K562 (cell line): Measurements from ENCODE around the gene FAHD2A. TPM values are rescaled to one million over a fixed set of nuclear protein-coding genes. Genes with fewer than 3 reads are reported as not detected.

Experiments
- ATAC-seq: fragments of 200-7000 bp; cut with Tn5 transposase; 3 replicates; pipeline ENCODE4 v1.9.1; 2020; ENCODE audit warnings: moderate library complexity
- BruUV-seq: library from RNA; stranded (reverse); fragments of 400-500 nt; replicated peaks from 2 replicates; lab custom pipeline; 2021; lab: Mats Ljungman, UMichigan
- CTCF ChIA-PET: fragments of 300-600 bp; formaldehyde crosslinking; extraction: SDS; loops from one replicate; lab custom pipeline; 2021; ENCODE audit warnings: low intra/inter-chr PET ratio; lab: Yijun Ruan, JAX
- POLR2A ChIA-PET: fragments of 300-600, 350-650 bp; sonication (Branson Sonifier 250); formaldehyde crosslinking; extraction: SDS; loops from one replicate; lab custom pipeline; 2021; ENCODE audit warnings: antibody characterized with exemption, inconsistent platforms; lab: Yijun Ruan, JAX
- DNase-seq, 4 experiments: peaks; one replicate each; pipeline versions ENCODE4 v3.0.0 to v3.0.0-alpha.2; 2011 to 2018; ENCODE audit warnings: low spot score in 3 of 4, mixed read lengths in 3 of 4; ENCODE audit errors: extremely low read depth in 1 of 4
- FAIRE-seq: peaks from 2 replicates; lab custom pipeline; 2011; peaks lifted over from hg19 to GRCh38; lab: Jason Lieb, UNC
- H2AFZ ChIP-seq: 2 replicates; pipeline ENCODE4 v1.6.0; 2011; ENCODE audit warnings: low read depth, low read length, control low read depth, inconsistent platforms
- H3K27ac ChIP-seq: fragments of 200-600 bp; 3 replicates; pipeline ENCODE4 v1.8.0; 2011; ENCODE audit warnings: low read depth, mild to moderate bottlenecking, control low read depth, inconsistent platforms, low read length, moderate library complexity, mixed read lengths; ENCODE audit errors: extremely low read depth
- H3K27me3 ChIP-seq, 2 experiments: fragments of 300-600 bp in 1 of 2; 2 replicates in 1 of 2; 3 replicates in 1 of 2; pipeline versions ENCODE4 v1.6.0 to v1.8.0; 2011; ENCODE audit warnings: inconsistent platforms in 2 of 2, low read length in 2 of 2, mild to moderate bottlenecking in 1 of 2, mixed read lengths in 1 of 2, moderate library complexity in 1 of 2; ENCODE audit not compliant: control insufficient read depth in 2 of 2, insufficient read depth in 2 of 2
- H3K36me3 ChIP-seq: fragments of 300-600 bp; 3 replicates; pipeline ENCODE4 v1.8.0; 2011; ENCODE audit warnings: mild to moderate bottlenecking, low read length, inconsistent platforms; ENCODE audit not compliant: control insufficient read depth, insufficient read depth
- H3K4me1 ChIP-seq, 2 experiments: fragments of 200-600 bp in 1 of 2; replicated peaks in 1 of 2; 2 replicates in 1 of 2; 3 replicates in 1 of 2; pipeline versions ENCODE4 v1.5.1 to v1.8.0; 2011; ENCODE audit warnings: inconsistent platforms in 2 of 2, low read length in 2 of 2, mild to moderate bottlenecking in 1 of 2, mixed read lengths in 1 of 2, moderate library complexity in 1 of 2; ENCODE audit not compliant: control insufficient read depth in 2 of 2, insufficient read depth in 2 of 2
- H3K4me2 ChIP-seq: 2 replicates; pipeline ENCODE4 v1.6.1; 2011; ENCODE audit warnings: low read length, control low read depth, inconsistent platforms, mixed read lengths; ENCODE audit not compliant: insufficient read depth
- H3K4me3 ChIP-seq: fragments of 200-600 bp; sonication (generic), shearing (Covaris generic); 2 replicates; pipeline ENCODE4 v1.5.1; 2016; ENCODE audit warnings: control low read depth, inconsistent platforms
- H3K79me2 ChIP-seq: fragments of 200-600 bp; 3 replicates; pipeline ENCODE4 v1.8.0; 2011; ENCODE audit warnings: low read length, inconsistent platforms; ENCODE audit not compliant: control insufficient read depth, insufficient read depth
- H3K9ac ChIP-seq, 2 experiments: 2 replicates each; pipeline versions ENCODE4 v1.6.0 to v1.6.1; 2011; ENCODE audit warnings: low read depth in 2 of 2, low read length in 2 of 2, control low read depth in 1 of 2, inconsistent platforms in 1 of 2, mild to moderate bottlenecking in 1 of 2, mixed read lengths in 1 of 2; ENCODE audit not compliant: insufficient read depth in 1 of 2
- H3K9me1 ChIP-seq: one replicate; pipeline ENCODE4 v1.6.0; 2011; ENCODE audit warnings: inconsistent platforms, mild to moderate bottlenecking, low read length, moderate library complexity; ENCODE audit not compliant: control insufficient read depth, insufficient read depth
- H3K9me3 ChIP-seq: replicated peaks from 2 replicates; pipeline ENCODE4 v1.5.1; 2011; ENCODE audit warnings: low read depth, low read length, inconsistent platforms; ENCODE audit not compliant: control insufficient read depth, insufficient read depth
- H4K20me1 ChIP-seq: replicated peaks from 2 replicates; pipeline ENCODE4 v1.6.1; 2011; ENCODE audit warnings: low read length, inconsistent platforms, mixed read lengths; ENCODE audit not compliant: control insufficient read depth, insufficient read depth
- MNT ChIP-seq, 2 experiments: fragments of 450-650 bp; conservative IDR thresholded peaks; 2 replicates each; pipeline ENCODE4 v1.6.1; 2017; ENCODE audit warnings: mild to moderate bottlenecking in 2 of 2, moderate library complexity in 2 of 2
- NR4A1 ChIP-seq, 2 experiments: fragments of 250-450 bp in 1 of 2; fragments of 450-650 bp in 1 of 2; sonication (Bioruptor Pico) in 1 of 2; IDR thresholded peaks; 2 replicates each; pipeline versions ENCODE4 v1.4.0 to v1.6.1; 2016 to 2020; ENCODE audit warnings: mild to moderate bottlenecking in 2 of 2, missing compliant biosample characterization in 1 of 2, missing genetic modification characterization in 1 of 2, moderate library complexity in 1 of 2
- RBM17 ChIP-seq: fragments of 200-400 bp; formaldehyde crosslinking; IDR thresholded peaks from 2 replicates; pipeline ENCODE4 v1.6.1; 2017; ENCODE audit warnings: low read depth, mild to moderate bottlenecking, low read length, borderline replicate concordance
- TEAD1 ChIP-seq, 2 experiments: fragments of 450-650 bp in 1 of 2; sonication (generic) in 1 of 2; formaldehyde crosslinking; IDR thresholded peaks; 2 replicates each; pipeline versions ENCODE4 v1.4.0 to v1.8.0; 2020 to 2022; ENCODE audit warnings: mild to moderate bottlenecking in 2 of 2, missing genetic modification reagents in 1 of 2
- YBX1 ChIP-seq: fragments of 450-650 bp; IDR thresholded peaks from 2 replicates; pipeline ENCODE4 v1.7.1; 2016; ENCODE audit warnings: mild to moderate bottlenecking
- ZNF146 ChIP-seq: IDR thresholded peaks from one replicate; pipeline ENCODE4 v1.6.1; 2018; ENCODE audit warnings: missing compliant biosample characterization; ENCODE audit not compliant: unreplicated experiment
- WGBS: fragments of 100-300 bp; shearing (Covaris generic); methylation state at CpG from one replicate; pipeline ENCODE4 v1.1.6; 2016; ENCODE audit warnings: low coverage, mixed read lengths; ENCODE audit not compliant: insufficient coverage; ENCODE audit errors: missing lambda C conversion rate; 5-methylcytosine and 5-hydroxymethylcytosine counted together
- in situ Hi-C: fragments of 300-500 bp; cut with MboI; formaldehyde crosslinking; loops from 4 replicates; pipeline ENCODE4 v1.15.0; 2018; ENCODE audit warnings: inconsistent platforms, mixed read lengths
- intact Hi-C: fragments of 100-400 bp; cut with micrococcal nuclease; formaldehyde crosslinking; loops from 2 replicates; pipeline ENCODE4 v1.14.2; 2022
- polyA plus RNA-seq, 8 experiments: library from polyadenylated mRNA; depleted of rRNA in 4 of 8; stranded (reverse) in 5 of 8; unstranded in 3 of 8; fragments of >200 nt; fragmentation: Nextera tagmentation in 2 of 8; fragmentation: Illumina TruSeq in 1 of 8; extraction: Ambion mirVana in 2 of 8; extraction: Trizol in 1 of 8; gene quantifications; 2 replicates each; pipeline versions ENCODE4 v1.2.1 to v1.2.3, GENCODE V29; 2011 to 2014; ENCODE audit warnings: inconsistent platforms in 1 of 8, missing spikeins in 1 of 8
- total RNA-seq, 7 experiments: library from RNA; depleted of rRNA in 6 of 7; stranded (reverse); fragments of >200 nt in 6 of 7; fragmentation: Illumina TruSeq in 2 of 7; extraction: Trizol in 2 of 7; gene quantifications; 2 replicates each; pipeline versions ENCODE4 v1.2.1 to v1.2.3, GENCODE V29; 2011 to 2021; ENCODE audit warnings: low replicate concordance in 1 of 7

FAHD2A gene
- total and polyA plus RNA-seq, 9 of the 15 experiments (the other 6 are each of a cell fraction or from before 2014, with no cell fraction given) = 13.8 to 41.0 (median 30.4) TPM

- Histone ChIP-seq H4K20me1 (no peaks in the 10 kb centered on the region), H3K4me1 (no peaks in the 10 kb centered on the region), H3K9ac (no peak overlapping the region), H3K9me3 (no peaks in the 10 kb centered on the region), H3K9me1 (no peaks in the 10 kb centered on the region), H3K4me3 (no peak overlapping the region), H3K4me2 (no peak overlapping the region), H2AFZ (no peak overlapping the region), H3K79me2 (no peaks in the 10 kb centered on the region), H3K27ac (no peak overlapping the region), H3K36me3 (no peaks in the 10 kb centered on the region), H3K27me3 (peaks cover 10 to 44% of the 10 kb centered on the region in 2 experiments; a peak in 4 of 5 replicates)
- WGBS = 3% methylated on average over 8 of the region's 9 CpGs
- ATAC-seq (no peak), DNase-seq (no peak), FAIRE-seq (no peak)
- POLR2A ChIA-PET = interaction anchor here (0.6 kb wide), 1 partner anchor 17 kb away, joined by 3 read pairs; no protein-coding TSS in a partner anchor
- intact Hi-C loops (no loop called here), in situ Hi-C loops (no loop called here)
- BruUV-seq = no TSS peak
- TF ChIP-seq MNT (conservative IDR thresholded peaks at IDR 0.05) (no peak), NR4A1 (CRISPR knock-in tag; IDR thresholded peaks at IDR 0.05) (no peak), NR4A1 (tag; IDR thresholded peaks at IDR 0.05) (no peak), RBM17 (no peak), TEAD1 (CRISPR knock-in tag; IDR thresholded peaks at IDR 0.05) (no peak), YBX1 (no peak), ZNF146 (no peak)
- CTCF ChIA-PET = no interaction called here
These were observed 41.1 kb upstream of the FAHD2A start for GRCh38 chr2:95361216-95361980.
